NCI-H345 treated with DMSO at 0.1 percent for 48 hours (cell line): Measurements from ENCODE around the gene EGLN1.

Source experiments
- DNase-seq: peaks from one replicate; lab custom pipeline; 2025; ENCODE audit not compliant: unreplicated experiment; lab: John Stamatoyannopoulos, UW

The EGLN1 gene

DNA sequence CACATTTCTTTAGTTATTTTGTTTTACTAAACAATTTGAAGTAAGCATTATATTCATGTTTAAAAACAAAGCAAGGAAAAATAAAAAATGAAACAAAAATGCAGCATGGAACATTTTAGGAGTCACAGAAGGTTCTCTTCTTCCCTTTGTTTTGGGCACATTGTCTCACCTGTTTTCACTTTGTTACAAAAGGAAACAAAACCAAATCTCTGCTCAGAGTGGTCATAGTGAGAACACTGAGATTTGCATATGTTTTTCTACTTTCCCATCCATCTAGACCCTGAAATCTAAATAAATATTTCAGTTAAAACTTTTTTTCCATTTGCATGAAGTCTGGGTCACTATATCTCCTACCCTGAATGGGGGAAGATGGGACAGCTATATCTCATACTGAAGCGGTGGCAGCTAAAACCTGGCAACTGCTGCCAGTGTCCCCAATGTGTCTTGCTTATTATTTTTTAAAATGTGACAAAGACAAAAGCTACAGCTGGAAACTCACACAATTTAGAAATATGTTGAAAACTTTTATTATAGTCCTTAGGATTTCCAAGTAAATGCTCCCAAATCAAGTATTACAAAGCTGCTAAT is 87.9 kb downstream of the EGLN1 start:
- DNase-seq: no peak

DNA sequence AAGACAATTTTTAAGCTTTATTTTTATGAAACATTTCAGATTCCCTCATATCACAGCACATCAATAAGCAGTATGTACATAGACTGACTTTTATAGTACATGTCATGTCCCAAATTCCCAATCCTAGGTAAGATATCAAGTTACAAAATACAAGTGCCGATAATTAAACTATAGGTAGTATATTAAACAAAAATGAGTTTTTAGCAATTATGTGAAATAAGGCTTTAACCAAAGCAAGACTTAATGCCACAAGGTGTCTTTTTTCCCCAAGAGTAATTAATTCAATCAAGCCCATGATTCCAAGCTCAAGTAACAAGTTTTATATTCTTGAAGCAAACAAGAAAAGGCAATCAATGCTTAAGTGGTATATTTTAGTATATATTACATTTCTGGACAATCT is 89.3 kb downstream of the EGLN1 start:
- DNase-seq: no peak

DNA sequence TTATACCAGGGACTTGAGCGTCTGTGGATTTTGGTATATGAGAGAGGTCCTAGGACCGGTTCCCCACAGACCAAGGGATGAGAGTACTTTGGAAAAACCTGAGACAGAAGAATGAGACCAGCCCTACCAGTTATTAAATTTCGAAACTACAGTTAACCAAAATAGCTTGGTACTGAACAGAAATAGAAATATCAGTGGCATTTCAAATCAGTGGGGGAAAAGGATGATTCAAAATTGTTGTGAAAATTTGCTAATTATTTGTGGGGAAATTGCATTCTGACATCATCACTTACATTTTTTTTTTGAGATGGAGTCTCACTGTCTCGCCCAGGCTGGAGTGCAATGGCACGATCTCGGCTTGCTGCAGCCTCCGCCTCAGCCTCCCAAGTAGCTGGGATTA is 92.6 kb downstream of the EGLN1 start:
- DNase-seq: no peak

DNA sequence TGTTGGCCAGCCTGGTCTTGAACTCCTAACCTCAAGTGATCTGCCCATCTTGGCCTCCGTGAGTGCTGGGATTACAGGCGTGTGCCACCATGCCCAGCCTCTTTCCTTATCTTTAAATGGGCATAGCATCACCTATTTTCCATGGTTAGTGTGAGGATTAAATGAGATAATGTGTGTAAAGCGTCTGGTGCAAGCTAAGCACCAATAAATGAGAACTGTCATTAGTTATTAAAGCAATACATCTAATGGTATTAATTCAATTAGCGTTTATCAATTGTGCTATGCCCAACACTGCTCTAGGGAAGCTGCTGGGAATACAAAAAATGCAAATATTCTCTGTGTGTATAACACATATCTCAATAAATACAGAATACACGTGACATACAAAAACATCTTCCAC is 94.5 kb downstream of the EGLN1 start:
- DNase-seq: no peak

DNA sequence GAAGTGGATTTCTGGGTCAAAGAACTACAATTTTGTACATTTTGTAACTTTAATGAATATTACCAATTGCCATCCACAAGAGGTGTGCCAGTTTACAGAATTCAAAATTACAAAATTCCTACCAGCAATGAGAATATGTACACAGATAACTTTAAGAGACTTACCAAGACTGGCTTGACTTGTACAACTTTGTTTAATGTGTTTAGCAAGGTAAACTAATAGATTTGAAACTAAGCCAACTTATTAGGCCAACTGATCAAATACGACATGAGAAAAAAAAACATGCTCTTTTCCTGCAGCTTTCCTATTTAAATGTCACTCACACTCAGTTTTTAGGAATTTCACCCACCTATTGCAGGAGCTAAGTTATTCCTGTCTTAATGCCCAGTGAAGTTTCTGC is 95.8 kb downstream of the EGLN1 start:
- no peak for DNase-seq

DNA sequence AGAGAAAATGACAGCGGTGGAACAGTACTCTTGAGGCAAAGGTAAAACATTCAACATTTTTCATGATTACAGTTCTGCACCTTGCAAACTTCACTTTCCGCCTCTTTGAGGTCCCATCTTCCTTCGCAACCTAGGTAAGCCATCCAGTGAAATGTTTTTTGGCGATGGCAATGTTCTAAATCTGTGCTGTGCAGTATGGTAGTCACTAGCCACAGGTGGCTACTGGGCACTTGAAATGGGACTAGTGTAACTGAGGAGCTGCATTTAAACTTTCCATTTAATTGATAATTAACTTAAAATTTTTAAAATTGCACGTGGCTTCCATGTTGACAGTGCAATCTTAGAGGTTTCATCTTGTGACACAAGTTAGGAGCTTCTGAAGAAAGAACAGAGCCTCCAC is 97.4 kb downstream of the EGLN1 start:
- DNase-seq: no peak

DNA sequence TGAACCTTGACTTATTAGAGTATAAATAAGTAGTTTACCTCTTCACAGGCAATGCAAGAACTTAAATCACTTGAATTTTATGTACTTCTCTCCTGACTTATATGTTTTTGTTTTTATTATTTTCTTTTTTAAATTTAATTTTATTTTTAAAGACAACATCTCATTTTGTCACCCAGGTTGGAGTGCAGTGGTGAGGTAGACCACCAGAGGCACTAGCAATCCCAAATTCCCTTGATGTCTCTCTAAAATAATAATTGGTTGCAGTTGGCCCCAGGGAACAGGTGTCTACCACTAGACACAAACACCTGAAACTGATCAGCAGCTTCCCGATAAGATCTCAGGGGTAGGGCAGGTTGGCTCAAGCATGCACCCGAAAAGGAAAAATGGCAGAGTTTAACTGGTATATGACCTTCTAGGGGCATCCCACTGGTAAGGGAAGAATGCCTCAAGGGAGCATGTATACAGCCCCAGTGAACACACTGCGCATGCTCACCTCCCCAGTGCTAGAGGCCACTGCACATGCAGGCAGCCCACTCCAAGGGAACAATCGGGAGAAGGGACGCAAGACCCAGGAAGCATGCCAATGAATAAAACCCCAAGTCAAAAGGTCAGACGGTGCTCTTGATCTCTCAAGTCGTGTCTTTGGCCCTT is 99.1 kb downstream of the EGLN1 start:
- no peak for DNase-seq

DNA sequence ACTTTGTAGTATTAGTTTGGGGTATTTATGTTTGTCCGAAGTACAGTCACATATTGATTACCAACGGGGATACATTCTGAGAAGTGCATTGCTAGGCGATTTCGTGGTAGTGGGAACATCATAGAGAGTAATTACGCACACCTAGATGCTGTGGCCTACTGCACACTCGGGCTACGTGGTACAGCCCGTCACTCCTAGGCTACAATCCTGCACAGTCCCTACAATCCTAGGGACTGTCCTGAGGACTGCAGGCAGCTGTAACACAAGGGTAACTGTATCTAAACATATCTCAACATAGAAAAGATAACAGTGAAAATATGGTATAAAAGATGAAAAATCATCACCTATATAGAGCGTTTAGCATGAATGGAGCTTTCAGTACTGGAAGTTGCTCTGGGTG is 103.0 kb downstream of the EGLN1 start:
- no peak for DNase-seq

DNA sequence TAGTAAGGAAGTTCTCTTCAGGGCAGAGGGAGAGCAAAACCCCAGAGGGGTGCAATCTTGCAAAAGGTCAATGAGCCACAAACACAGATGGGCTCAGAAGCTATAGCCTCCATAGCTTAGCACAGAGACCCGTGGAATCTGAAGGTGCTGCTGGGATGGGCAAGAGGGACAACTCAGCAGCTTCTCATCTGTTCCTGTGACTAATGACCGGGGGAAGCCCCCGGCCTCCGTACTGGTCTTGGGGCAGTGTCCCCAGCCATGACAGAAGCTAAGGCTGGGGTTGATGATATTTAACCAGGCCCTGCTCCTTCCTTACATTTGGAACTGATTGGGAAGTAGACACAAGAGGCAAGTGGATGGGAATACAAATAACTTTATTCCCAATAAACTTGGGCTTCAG is 103.5 kb downstream of the EGLN1 start:
- no peak for DNase-seq

DNA sequence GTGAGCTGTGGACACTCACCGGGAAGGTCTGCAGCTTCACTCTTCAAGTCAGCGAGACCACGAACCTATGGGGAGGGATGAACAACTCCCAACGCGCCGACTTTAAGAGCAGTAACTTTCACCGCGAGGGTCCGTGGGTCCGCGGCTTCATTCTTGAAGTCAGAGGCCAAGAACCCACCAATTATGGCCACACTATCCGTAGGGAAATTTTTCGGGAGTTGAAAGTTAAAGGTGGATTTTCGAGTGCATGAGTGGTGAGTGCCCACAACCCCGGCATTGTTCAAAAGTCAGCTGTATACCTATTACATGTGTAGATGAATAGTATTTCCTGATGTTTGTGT is 104.1 kb downstream of the EGLN1 start:
- DNase-seq: no peak

DNA sequence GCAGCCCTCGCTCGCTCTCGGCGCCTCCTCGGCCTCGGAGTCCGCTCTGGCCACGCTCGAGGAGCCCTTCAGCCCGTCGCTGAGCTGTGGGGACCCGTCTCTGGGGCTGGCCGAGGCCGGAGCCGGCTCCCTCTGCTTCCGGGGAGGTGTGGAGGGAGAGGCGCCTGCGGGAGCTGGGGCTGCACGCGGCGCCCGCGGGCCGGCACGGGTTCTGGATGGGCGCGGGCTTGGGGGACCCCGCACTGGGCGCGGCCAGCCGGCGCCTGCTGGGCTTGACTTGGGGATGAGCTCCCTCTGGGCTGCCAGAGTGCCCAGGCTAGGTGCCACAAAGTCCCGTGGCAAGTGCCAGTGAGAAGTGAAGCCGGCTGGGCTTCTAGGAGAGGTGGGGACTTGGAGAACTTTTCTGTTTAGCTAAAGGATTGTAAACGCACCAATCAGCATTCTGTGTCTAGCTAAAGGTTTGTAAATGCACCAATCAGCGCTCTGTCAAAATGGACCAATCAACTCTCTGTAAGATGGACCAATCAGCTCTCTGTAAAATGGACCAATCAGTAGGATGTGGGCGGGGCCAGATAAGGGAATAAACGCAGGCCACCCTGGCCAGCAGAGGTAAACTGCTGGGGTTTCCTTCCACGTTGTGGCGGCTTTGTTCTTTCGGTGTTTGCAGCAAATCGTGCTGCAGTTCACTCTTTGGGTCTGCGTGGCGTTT is 104.6 kb downstream of the EGLN1 start:
- no peak for DNase-seq

DNA sequence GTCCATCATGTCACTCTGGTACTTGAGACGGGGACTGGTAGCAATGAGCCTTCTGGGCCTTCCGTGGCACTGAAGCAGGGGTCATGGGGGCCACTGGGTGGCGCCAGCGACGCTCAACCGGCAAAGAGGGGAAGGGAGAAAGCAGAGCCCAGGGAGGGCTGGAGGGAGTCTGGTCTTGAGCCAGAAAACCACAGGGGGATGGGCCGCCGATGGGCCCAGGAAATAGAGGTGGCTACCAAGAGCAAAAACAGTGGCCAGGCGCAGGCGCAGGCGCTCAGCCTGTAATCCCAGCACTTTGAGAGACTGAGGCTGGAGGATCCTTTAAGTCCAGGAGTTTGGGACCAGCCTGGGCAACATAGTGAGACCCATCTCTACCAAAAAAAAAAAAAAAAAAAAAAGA is 106.2 kb downstream of the EGLN1 start:
- DNase-seq: no peak
